LNCAP (cell line): ENCODE data around the gene RGS4.

Experiments used
- CTCF ChIP-seq: fragments of 450-650 bp; IDR thresholded peaks from 2 replicates; pipeline ENCODE4 v1.5.1; 2017; ENCODE audit warnings: mild to moderate bottlenecking

RGS4 gene

GRCh38 chr1:163039707-163040093, 29.5 kb upstream of the RGS4 start:
- TF ChIP-seq CTCF, result no peak

GRCh38 chr1:163046071-163046470, 23.1 kb upstream of the RGS4 start:
- no peak for TF ChIP-seq CTCF

- no peak for TF ChIP-seq CTCF
Observed at GRCh38 chr1:163047951-163048659, 21.1 kb upstream of the RGS4 start.

GRCh38 chr1:163048869-163049268, 20.3 kb upstream of the RGS4 start:
- TF ChIP-seq CTCF, result no peak

- no peak for TF ChIP-seq CTCF
Observed at GRCh38 chr1:163049296-163049695, 19.9 kb upstream of the RGS4 start.

- TF ChIP-seq CTCF, result no peak
Observed at GRCh38 chr1:163050496-163050895, 18.7 kb upstream of the RGS4 start.

GRCh38 chr1:163054181-163054591, 15.0 kb upstream of the RGS4 start:
- no peak for TF ChIP-seq CTCF

GRCh38 chr1:163055005-163055404, 14.2 kb upstream of the RGS4 start:
- TF ChIP-seq CTCF, result no peak
